Measurements from ENCODE around the gene PIAS4.
A peak's percentile ranks its signal among the peaks of the same experiment; 100 is the strongest.

The PIAS4 gene

DNA sequence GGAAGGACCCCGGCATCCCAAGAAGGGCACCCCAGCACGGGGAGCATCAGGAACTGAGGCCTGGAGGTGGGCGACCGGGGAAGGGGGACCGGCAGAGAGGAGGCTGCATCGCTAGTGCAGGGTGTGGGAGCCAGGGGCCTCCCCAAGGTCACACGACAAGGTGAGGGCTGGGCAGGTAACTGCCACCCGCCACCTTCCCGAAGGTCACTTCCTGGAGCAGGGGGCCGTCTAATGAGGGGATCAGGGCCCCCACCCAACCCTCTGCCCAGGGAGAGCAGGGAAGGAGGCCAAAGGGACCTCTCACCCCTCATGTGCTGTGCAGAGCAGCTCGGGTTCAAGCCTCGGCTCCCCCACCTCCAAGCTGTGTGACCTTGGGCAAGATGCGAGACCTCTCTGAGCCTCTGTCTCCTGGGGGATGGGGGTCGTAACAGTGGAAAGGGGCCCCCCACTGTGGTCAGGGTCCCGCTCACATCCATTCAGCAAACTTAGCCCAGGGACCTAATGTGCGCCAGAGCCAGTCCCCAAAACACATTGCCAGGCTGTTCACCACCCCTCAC lies 53.2 kb downstream of the PIAS4 start:
- no peak for DNase-seq

DNA sequence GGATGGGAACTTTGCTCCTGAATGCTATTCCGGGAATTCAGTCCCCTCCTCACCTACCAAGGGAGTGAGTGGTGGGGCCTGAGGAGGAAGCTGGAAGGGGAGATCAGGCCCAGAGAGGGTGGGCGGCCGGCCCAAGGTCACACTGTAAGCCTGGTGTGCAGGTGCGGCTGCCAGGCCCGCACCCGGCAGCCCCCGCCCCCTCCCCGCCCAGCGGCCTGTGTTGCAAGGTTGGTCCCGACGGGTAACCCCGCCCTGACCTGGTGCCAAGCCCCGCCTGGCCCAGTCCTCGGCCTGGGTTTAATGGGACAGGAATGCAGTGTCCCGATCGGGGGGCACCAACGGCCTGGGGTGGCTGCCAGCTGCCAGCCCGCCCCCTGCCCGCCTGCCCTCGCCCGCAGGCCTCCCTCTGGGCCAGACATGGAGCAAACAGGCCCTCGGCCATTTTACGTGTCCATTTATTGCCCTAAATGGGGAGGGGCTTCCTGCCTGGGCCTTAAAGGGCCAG lies 53.7 kb downstream of the PIAS4 start:
- peak in 1 of 2 experiments; percentile 63 for DNase-seq

DNA sequence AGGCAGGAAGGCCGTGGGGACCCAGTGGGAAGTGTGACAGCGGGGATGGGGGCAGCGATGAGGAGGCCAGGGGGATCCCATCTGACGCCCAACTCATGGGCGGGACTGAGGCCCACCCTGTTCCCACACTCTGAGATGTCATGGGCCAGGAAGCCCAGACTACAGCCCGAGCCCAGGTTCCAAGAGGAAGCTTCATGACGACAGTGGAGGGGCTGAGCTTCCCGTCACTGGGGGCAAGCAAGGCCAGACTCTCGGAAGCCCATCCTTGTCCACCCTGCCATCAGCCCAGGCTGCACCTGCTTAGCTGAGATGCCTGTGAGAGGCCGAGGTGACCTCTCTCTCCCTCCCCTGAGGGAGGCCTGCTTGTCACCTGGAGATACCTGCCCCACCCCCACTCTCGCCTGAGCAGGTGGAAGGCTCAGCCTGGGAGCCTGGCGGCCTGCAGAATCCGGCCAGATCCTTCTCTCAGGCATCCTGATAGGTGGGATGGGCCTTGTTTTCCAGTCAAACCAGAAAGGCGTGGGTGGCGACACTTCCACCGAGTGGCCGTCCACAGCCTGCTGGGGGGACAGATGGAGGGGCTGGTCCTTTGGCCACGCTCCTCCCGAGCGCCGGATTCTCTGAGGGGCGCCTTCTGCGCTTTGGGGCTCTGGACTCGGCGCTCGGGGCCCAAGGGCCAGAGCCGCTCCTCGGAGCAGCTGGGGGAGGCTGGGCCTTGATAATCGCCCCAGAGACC lies 54.3 kb downstream of the PIAS4 start:
- DNase-seq, result no peak

DNA sequence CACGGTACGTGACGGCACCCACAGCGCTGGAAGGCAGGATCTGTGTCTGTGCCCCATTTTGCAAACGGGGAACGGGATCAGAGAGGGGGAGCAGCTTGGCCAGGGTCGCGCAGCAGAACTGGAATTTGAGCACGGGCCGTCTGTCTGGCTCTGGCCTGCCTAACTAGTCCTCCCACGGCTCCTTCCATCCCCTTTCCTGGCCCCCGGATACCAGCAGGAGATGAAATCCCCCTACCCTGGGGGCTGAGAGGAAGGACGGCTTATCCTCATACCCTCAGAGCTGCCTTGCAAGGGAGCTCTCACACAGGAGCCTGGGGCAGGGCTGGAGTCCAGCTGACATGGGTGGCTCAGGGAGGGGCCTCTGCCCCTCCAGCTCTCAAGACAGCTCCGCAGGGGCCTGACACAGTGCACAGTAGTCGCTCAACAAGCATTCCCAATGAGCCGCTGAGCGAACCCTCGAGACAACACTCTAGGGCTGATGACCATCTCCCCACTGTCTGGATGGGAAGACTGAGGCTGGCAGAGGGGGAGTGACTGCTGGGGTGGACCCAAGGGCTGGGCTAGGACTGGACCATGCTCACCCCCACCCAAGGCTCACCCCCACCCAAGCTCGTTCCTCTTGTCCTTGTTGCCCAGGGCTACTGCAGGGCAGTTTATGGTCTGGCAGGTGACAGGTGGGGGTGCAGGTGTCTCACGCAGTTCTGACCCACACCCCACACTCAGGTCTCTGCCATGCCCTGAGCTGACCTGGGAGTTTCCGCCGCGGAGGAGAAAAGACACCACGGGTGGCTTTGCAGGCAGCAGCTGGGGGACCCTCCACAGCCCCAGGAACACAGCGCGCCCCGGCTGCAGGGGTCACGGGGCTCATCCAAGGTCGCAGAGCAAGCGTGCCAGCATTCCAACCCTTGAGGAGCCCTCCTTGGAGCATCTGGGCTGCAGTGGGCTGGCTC lies 55.2 kb downstream of the PIAS4 start:
- DNase-seq, result no peak

DNA sequence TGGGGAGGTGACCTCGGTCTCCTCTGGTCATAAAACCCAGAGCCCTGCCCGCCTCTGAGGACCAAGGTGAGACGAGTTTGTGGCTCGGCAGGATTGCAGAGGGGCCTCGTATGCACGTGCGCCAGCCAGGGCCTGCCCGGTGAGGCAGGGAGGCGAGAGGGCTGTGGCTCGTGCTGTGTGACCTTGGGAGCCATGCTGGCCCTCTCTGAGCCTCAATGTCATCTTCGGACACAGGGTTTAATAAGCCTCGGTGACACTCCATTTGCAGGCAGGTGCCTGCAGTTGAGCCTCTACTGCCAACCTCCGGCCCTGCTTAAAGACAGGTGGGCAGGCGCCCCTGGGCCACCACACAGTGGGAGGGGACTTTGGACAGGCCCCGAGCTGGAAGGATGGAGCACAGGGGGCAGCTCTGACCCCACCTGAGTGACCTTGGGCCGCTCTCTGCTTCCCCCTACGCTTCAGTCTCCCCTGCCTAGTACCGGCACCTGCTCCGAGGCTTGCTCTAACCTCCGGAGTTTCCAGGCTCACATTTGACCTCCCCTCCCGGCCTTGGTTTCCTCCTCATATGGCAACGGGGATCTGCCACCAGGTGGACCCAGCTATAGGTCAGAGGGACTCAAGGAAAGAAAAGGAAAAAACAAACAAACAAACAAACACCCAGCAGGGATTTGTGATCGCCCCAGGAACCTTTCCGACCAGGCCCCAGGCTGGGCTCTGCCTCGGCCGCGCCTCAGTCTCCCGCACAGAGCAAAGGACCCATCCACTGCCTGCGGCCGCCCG lies 56.0 kb downstream of the PIAS4 start:
- peak in 1 of 2 experiments; percentile 34 for DNase-seq

DNA sequence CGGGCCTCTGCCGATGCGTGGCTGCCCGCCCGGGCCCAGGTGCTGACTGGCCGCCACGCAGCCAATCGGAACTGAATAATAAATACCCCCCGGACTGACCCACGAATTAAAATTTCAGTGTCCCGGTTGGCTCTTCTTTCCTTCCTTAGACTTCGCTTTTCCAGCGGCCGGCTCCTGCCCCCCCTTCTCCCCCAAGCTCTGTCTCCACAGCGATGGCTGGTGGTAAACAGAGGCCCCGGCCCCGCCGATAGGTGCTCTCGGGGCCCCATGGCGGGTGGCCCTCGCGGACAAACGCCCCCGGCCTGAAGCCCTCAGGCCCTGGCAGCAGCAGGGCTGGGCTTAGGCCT lies 56.6 kb downstream of the PIAS4 start:
- DNase-seq, result no peak

DNA sequence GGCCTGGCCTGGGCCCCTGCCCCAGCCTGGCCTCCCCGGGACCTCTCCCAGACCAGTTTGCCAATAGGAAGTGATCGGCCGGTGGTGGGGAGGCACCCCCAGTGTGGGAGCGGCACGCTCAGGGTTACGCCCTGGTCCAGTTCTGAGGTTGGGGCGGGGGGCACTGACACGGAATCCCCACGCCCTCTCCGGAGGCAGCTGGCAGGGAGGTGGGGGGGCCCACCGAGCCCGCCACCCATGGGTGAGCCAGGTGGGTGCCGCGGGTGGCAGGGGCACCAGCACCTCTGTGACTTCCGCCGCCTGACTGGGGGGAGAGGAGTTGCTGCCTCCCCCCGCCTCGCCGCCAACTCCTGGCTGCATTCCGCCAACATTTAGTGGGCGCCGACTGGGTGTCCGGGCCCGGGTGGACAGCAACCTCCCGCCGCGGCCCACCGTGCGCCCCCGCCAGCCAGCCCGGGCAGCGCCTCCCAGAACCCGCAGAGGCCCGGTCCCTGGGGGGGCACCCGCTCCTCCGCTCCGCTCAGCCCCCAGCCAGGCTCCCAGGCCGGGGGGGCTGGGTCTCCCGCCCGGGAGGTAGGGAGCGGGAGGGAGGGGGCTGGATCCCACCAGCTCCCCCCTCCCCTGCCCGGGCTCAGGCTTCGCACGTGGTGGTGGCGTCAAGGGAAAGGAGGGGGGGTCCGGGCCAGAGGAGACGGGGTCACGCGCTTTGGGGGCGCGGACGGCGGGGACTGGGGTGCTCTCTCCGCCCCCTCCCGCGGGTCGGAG lies 57.1 kb downstream of the PIAS4 start:
- no peak for DNase-seq

DNA sequence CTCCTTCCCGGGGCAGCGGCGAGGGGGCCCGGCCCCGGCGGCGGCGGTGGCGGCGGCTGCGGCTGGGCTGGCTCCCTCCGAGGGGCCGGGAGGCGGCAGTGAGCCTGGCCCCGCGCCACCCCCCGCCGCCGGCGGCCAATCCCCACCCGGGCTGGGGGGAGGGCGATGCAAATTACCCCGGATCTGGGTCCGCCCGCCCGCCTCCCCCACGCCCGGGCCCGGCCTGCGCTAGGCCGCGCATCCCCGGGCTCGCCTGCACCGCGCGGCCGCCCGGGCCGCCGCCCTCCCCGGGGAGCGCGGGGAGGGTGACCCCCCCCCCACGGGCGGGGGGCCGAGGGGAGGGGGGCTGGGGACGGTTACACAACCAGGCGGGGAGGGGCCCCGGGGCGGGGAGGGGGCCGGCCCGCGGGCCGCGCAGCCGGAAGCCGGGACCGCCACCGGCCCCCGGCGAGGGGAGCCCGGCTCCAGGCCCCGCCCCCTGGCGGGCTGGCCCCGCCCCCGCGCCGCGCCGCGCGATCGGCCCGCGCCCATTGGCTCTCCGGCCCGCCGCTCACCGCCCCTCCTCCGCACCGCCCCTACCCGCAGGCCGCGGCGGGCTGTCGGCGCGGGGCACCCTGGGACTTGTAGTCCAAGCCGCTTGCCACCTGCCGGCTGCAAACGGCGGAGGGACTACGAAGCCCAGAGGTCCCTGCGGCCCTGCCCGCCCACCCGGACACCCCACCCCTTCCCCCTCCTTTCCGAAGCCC lies 58.1 kb downstream of the PIAS4 start:
- DNase-seq, result peak; percentile 75 to 88

DNA sequence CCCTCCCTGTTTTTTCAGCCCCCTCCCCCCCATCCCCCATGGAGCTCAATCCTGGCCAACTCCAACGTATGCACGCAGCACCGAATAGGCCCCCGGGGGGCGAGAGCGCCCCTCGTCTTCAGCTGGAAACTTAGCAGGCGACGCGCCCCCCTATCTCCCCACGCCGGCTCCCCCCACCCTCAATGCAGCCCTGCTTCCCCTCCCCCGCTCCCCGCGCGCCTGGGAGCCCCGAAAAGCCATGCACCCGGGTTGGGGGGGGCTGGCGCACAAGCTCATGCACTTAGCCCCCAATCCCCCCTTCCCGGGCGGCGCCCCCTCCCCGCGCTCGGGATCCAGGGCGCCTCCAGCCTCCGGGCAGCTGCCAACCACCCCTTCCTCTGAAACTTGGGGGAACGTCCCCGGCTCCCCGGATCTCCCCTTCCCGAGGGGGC lies 58.7 kb downstream of the PIAS4 start:
- DNase-seq, result no peak

DNA sequence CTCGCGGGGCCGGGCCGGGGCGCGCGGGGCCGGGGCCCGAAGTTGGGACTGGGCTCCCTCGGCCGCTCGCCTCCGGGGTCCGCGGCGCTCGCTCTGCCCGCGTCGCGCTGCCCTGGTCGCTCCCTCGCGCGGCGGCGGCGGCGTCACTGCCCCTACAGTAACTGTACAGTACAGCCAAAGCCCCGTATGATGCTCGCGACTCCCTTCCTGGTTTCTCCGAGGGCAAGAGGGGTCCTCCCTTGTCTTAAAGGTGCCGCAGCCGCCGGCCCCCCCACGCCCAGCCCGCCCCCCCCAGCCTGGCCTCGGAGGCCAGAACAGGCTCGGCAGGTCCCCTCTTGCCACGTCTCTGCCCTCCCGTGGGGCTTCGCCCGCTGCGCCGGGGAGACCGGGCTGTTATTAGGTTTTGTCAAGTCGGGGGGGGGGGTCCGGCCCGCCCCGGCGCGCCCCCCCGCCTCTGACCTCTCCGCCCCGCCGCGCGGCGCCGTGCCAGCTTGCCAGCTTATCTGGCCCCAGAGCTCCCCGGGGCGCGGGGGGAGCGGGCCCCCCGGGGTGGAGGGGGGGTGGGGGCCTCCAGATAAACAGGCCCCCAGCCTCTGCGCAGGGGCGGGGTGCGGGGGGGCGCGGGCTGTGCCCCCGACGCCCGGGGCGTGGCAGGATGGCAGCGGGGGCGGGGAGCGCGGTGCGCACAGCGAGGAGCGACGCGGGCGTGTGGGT lies 59.3 kb downstream of the PIAS4 start, which contains the start of gene ZBTB7A:
Gene ZBTB7A (minus strand): TSS at position 218 of the 714 bp plus-strand sequence. CDS start 11,667 bp downstream, outside the sequence.
- peak; percentile 70 to 76 for DNase-seq

DNA sequence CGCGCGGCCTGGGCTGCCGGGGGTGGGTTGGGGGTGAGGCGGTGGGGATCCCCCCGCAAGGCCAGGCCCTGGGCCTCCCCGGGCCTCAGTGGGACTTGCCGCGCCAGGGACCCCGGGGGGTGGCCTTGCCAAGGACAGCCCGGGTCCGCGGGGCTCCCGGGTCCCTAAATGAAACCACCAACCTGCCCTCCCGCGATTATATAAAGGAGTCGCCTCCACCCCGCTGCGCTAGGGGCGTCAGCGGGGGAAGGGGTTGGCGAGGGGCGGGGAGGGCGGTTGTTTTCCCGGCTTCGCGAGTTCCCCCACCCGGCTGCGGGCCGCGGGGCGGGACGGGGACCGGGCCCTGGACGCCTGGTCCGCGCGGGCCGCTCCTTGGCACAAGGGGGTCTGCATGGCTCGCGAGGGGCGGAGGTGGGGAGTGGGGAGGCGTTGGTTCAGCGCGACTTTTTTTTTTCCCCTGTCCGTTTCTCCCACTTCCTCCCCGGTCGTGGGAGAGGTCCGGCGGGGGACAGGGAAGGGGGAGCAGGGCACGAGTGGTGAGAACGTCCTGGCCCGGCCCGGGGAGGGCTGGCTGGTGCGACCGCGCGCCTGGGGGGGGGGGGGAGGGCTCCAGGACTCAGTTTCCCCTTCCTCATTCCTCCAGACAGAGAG lies 60.0 kb downstream of the PIAS4 start:
- no peak for DNase-seq

DNA sequence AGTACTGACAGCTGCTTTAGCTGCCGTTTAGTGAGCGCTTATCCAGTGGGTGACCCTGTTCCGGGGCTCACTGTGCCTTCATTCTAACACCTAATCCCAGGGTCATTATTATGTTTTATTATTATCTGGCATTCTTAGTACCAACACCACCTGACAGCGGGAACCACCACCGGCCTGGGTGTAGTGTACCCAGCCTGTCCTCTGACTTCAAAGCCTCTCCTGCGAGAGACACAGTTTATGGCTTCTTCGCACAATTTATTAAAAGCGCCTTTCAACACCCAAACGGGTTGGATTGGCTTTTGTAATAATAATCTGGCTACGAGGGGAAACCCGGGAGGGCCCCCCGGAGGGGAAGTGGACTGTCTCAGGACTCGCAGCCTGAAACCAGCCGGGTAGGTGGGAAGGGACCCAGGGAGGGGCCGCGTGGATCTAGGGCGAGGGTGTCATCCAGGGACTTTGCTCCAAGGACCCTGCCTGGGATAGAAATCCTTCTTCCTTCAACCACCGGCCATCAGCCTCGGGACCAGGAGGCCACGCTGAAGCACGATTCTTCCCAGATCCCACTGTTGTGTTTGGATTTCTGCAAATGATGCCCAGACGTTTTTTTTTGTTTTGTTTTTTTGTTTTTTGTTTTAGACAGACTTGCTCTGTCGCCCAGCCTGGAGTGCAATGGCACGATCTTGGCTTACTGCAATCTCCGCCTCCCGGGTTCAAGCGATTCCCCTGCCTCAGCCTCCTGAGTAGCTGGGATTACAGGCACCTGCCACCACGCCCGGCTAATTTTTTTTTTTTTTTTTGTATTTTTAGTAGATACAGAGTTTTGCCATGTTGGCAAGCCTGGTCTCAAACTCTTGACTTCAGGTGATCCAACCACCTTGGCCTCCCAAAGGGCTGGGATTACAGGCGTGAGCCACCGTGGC lies 60.8 kb downstream of the PIAS4 start:
- no peak for DNase-seq

DNA sequence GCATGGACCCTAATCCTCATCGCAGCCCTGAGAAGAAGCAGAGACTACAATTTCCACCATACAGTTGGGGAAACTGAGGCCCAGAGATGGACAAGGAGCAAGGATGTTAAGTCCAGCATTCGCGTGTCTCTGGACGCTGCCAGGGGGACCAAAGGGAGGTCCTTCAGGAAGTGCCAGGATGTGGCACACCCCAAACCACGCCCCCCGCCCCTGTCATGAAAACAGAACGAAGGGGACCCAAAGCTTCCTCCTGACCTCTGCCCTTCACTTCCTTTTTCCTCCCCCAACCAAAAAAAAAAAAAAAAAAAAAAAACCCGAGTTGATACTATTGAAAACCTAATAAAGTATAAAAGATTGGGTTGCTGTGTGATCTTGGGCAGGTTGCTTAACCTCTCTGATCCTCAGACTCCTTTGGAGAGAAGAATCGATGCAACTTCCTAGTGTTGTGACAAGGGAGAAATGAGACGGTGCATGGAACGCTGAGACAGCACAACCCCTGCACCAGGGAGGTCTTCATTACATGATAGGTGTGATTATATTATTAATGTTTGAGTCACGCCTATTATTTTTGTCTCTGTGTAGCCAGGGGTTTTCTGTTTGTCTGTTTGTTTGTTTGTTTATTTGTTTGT lies 61.9 kb downstream of the PIAS4 start:
- no peak for DNase-seq

DNA sequence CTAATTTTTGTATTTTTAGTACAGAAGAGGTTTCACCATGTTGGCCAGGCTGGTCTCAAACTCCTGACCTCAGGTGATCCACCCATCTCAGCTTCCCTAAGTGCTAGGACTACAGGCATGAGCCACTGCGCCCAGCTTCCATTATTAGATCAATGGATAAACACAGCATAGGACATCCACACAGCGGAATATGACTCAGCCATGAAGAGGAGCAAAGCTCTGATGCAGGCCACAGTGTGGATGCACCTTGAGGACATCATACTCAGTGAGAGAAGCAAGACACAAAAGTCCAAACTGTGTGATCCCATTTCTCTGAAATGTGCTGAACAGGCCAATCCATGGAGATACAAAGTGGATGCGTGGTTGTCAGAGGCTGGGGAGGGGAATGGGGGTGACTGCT lies 64.1 kb downstream of the PIAS4 start:
- no peak for DNase-seq

DNA sequence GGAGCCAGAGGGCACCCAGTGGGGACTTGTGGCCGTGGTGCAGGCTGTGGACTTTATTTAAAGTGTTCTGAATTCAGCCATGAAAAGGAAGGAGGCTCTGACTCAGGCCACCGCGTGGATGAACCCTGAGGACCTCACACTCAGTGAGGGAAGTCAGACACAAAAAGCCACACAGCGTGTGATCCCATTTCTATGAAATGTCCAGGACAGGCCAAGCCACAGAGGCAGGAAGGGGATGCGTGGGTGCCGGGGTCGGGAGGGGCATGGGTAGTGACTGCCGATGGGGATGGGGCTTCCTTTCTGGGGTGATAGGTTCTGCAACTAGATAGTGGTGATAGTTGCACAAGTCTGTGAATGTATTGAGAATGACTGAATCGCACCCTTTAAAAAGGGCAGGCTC lies 67.8 kb downstream of the PIAS4 start:
- no peak for DNase-seq

DNA sequence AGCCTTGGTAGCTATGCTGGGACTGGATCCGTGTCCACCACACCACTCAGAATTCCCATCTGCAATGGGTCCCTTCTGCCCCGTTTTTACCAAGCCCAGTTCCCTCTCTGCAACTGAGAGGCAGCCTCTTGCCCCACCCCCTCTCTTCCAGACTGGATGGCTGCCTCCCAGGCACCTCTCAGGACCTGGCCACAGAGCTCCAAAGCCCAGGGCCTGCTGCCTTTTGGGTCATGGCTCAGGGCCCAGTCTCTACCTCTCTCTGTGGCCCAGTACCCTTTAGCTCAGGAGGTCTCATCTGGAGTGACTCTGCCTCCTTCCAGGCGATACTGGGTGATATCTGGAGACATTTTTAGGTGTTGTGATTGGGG lies 69.5 kb downstream of the PIAS4 start:
- no peak for DNase-seq

DNA sequence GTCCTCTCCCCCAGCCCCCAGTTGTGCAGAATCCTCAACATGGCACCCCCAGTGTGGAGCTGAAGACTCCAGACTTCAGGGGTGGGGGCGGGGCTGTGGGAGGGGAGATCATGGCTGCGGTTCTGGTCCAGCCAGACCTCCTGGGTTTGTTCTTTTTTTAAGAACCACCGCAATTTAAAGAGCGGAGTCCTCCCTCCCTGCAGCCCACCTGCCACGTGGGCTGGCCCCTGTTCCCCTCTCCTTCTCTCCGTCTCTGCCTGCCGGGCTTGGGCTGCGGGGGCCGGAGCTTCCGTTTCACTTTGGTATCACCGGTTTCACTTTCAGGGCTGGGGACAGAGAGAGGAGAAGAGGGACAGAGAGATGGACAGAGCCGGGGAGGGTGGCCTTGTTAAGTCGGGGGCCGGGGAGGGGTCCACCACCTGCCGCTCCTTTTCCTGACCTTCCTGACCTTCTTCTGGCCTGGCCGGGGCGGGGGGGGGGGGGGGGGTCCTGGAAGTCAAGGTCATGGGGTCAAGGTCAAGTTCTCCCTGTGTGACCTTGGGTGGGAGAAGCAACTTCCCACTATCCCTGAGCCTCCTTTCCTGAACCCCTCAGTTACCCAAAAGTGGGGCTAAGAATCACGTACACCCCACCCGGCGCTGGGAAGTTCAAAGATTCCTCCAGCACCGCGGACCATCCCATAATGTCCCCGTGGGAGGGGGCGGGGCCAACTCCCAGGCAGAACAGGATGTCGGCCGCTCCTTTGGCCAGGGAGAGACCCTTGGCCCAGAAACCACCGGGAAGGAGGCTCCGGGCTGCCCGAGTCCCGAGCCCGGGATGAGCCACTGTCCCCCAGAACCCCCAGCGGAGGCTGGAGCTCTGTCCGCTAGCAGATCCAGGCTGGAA lies 70.5 kb downstream of the PIAS4 start:
- no peak for DNase-seq
